SW480 (cell line): Measurements from ENCODE around the gene PLA2G3.
"Not testable (repeated sequence)": the region's sequence is repeated elsewhere in the genome, so short reads cannot be mapped to it uniquely, and the experiment has no call there.

Source experiments
- DNase-seq: peaks from one replicate; pipeline ENCODE4 v3.0.0-alpha.2; 2016; ENCODE audit warnings: low spot score

The PLA2G3 gene

GRCh38 chr22:31099841-31100761 is 40.2 kb downstream of the PLA2G3 start:
- DNase-seq, result no peak

GRCh38 chr22:31099386-31099785 is 40.9 kb downstream of the PLA2G3 start:
- DNase-seq, result no peak

- DNase-seq, result no peak
These were observed 41.6 kb downstream of the PLA2G3 start for GRCh38 chr22:31098632-31099110.

GRCh38 chr22:31097941-31098631 is 42.2 kb downstream of the PLA2G3 start:
- no peak for DNase-seq

GRCh38 chr22:31097539-31097938 is 42.8 kb downstream of the PLA2G3 start:
- DNase-seq, result not testable (repeated sequence)

- DNase-seq, result no peak
These were observed 43.5 kb downstream of the PLA2G3 start for GRCh38 chr22:31096657-31097279.

GRCh38 chr22:31095637-31096249 is 44.6 kb downstream of the PLA2G3 start:
- no peak for DNase-seq

GRCh38 chr22:31094741-31095140 is 45.6 kb downstream of the PLA2G3 start:
- DNase-seq, result no peak

GRCh38 chr22:31094021-31094551 is 46.2 kb downstream of the PLA2G3 start:
- DNase-seq, result no peak

GRCh38 chr22:31093086-31093850 is 47.0 kb downstream of the PLA2G3 start:
- no peak for DNase-seq

- DNase-seq, result no peak
These were observed 48.1 kb downstream of the PLA2G3 start for GRCh38 chr22:31092161-31092560.

GRCh38 chr22:31091106-31091975 is 49.0 kb downstream of the PLA2G3 start:
- no peak for DNase-seq

GRCh38 chr22:31090217-31091085 is 49.9 kb downstream of the PLA2G3 start:
- no peak for DNase-seq

- no peak for DNase-seq
These were observed 50.9 kb downstream of the PLA2G3 start for GRCh38 chr22:31089160-31090100.

GRCh38 chr22:31088233-31088986 is 51.9 kb downstream of the PLA2G3 start:
- no peak for DNase-seq

GRCh38 chr22:31087744-31088215 is 52.5 kb downstream of the PLA2G3 start:
- DNase-seq, result no peak

GRCh38 chr22:31086703-31087330 is 53.5 kb downstream of the PLA2G3 start:
- no peak for DNase-seq
